Breast epithelium (tissue), 3 donors: Measurements from ENCODE around the gene PTPRCAP.

Experiments
- POLR2A ChIP-seq: fragments of 450-650 bp; IDR thresholded peaks from one replicate; pipeline ENCODE4 v1.6.1; 2016; ENCODE audit warnings: antibody characterized with exemption, mild to moderate bottlenecking, moderate library complexity
- TF ChIP-seq, protein P1 (sequence below), 3 donors: fragments of 450-650 bp; IDR thresholded peaks; one replicate each; pipeline ENCODE4 v1.5.1; 2016 to 2017; ENCODE audit warnings: antibody characterized with exemption in 3 of 3, mild to moderate bottlenecking in 3 of 3, moderate library complexity in 3 of 3

DNA sequence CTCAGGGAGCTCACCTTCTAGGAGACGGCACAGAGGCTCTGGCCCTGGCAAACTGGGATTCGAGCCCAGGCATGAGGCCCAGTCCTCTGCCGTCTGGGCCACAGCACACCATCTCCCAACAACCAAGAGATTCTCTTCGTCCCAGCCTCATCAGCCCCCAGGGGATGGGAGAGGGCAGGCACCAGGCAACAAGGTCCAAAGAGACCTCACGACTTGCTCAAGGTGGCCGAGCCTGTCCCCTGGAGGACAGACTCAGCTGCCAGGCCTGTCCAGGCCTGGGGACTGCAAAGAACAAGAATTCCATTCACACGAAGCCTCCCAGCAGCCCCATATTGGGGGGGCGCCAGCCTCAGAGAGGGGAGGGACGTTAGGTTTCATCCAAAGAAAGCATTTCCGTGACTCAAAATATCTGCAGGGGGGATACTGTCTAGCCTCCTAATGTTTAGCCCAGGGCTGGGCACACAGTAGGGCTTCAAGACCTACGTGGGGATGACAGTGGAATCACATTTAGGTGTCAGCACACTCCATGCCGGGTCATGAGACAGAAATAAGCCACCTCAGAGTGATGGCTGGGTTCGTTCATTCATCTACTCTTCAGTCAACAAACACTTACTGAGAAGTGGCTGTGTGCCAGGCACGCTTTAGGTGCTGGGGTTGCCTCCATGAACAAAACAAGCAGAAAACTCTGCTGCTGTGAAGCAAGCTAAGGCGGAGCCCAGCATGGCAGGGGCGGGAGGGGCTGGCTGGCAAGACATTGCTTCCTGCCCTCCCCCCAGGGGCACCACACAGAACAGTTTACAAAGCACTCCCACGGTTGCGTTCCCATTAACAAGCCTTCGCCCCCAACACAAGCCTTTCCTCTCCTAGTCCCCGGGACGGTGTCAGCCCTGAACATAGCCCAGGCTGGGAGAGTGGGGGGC is 20.8 kb downstream of the PTPRCAP start:
- TF ChIP-seq, protein P1, sequence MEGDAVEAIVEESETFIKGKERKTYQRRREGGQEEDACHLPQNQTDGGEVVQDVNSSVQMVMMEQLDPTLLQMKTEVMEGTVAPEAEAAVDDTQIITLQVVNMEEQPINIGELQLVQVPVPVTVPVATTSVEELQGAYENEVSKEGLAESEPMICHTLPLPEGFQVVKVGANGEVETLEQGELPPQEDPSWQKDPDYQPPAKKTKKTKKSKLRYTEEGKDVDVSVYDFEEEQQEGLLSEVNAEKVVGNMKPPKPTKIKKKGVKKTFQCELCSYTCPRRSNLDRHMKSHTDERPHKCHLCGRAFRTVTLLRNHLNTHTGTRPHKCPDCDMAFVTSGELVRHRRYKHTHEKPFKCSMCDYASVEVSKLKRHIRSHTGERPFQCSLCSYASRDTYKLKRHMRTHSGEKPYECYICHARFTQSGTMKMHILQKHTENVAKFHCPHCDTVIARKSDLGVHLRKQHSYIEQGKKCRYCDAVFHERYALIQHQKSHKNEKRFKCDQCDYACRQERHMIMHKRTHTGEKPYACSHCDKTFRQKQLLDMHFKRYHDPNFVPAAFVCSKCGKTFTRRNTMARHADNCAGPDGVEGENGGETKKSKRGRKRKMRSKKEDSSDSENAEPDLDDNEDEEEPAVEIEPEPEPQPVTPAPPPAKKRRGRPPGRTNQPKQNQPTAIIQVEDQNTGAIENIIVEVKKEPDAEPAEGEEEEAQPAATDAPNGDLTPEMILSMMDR (IDR thresholded peaks at IDR 0.05): no peak
- TF ChIP-seq POLR2A: no peak
